PC-9 (cell line): ENCODE results near the gene SLC30A9.

ENCODE experiments used
- EZH2 ChIP-seq: fragments of 200-600 bp; sonication (generic); IDR thresholded peaks from 2 replicates; pipeline ENCODE4 v1.8.0; 2017; ENCODE audit warnings: antibody characterized with exemption, low read depth
- TF ChIP-seq, protein P1 (sequence below): fragments of 200-600 bp; sonication (generic); conservative IDR thresholded peaks from 2 replicates; pipeline ENCODE4 v1.6.1; 2017; ENCODE audit warnings: mixed run types, antibody characterized with exemption, mild to moderate bottlenecking, moderate library complexity

GRCh38 chr4:41940834-41941233 is 49.5 kb upstream of the SLC30A9 start:
- TF ChIP-seq, protein P1, sequence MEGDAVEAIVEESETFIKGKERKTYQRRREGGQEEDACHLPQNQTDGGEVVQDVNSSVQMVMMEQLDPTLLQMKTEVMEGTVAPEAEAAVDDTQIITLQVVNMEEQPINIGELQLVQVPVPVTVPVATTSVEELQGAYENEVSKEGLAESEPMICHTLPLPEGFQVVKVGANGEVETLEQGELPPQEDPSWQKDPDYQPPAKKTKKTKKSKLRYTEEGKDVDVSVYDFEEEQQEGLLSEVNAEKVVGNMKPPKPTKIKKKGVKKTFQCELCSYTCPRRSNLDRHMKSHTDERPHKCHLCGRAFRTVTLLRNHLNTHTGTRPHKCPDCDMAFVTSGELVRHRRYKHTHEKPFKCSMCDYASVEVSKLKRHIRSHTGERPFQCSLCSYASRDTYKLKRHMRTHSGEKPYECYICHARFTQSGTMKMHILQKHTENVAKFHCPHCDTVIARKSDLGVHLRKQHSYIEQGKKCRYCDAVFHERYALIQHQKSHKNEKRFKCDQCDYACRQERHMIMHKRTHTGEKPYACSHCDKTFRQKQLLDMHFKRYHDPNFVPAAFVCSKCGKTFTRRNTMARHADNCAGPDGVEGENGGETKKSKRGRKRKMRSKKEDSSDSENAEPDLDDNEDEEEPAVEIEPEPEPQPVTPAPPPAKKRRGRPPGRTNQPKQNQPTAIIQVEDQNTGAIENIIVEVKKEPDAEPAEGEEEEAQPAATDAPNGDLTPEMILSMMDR, result no peak
- TF ChIP-seq EZH2, result no peak
